Omental fat pad (tissue), 4 donors: ENCODE measurements around the gene KCNC1. TPM values are rescaled to one million over a fixed set of nuclear protein-coding genes. Genes with fewer than 3 reads are reported as not detected.

Experiments
- ATAC-seq: fragments of 150-250 bp; one replicate; pipeline ENCODE4 v1.9.1; 2016; ENCODE audit warnings: mild to moderate bottlenecking, moderate library complexity; ENCODE audit not compliant: low FRiP score
- DNase-seq: peaks from one replicate; pipeline ENCODE4 v3.0.0-alpha.2; 2019; ENCODE audit warnings: low spot score
- total RNA-seq, 4 donors: library from RNA; depleted of rRNA; stranded (reverse); fragments of >200 nt; gene quantifications; one replicate each; pipeline ENCODE4 v1.1.0, GENCODE V29; 2016
- TF ChIP-seq, protein P1 (sequence below), 3 donors: fragments of 450-650 bp; IDR thresholded peaks; one replicate each; pipeline ENCODE4 v1.5.1; 2016 to 2017; ENCODE audit warnings: antibody characterized with exemption in 3 of 3, mild to moderate bottlenecking in 3 of 3, moderate library complexity in 2 of 3

KCNC1 gene
- total RNA-seq, 4 donors from 2014 or later: not detected

DNA sequence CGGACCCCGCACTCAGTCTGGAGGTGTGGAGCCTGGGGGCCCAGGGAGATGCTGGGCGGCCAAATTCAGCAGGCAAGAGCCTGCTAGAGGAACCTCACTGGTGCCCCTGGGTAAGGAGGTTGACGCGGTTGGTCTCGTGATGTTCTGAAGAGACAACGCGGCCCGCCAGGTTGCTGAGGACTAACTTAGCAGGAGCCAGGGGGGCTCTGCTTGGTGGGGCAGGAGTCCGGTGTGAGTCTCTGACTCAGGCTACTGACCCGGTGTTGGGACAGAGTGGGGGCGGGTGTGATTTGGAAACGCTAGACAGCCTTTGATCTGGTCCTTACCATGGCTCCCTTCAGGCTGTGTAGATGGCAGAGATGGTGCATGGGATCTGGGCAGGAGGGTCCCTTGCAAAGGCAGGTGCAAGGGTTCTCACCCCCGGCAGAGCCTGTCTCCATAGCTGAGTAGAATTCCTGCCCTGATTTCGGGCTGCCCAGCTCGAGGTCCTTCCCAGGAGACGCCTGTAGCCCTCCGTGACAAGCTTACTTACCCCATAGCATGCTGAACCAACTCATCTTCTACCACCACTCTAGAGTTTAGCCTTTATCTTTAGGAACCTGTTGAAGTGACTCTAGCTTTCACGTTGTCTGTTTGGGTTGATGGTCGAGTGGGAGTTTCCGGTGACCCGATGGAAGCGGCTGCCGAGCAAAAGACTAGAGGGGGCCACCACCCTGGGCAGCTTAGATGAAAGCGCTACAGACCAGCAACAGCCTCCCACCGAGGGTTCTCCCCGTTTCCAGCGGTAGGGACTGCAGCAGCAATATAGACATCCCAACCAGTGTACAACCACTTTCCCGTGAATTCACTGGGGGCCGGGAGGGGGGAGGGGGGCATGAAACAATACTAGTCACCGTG lies 38.4 kb downstream of the KCNC1 start:
- DNase-seq: no peak
- ATAC-seq: no peak
- TF ChIP-seq, protein P1, sequence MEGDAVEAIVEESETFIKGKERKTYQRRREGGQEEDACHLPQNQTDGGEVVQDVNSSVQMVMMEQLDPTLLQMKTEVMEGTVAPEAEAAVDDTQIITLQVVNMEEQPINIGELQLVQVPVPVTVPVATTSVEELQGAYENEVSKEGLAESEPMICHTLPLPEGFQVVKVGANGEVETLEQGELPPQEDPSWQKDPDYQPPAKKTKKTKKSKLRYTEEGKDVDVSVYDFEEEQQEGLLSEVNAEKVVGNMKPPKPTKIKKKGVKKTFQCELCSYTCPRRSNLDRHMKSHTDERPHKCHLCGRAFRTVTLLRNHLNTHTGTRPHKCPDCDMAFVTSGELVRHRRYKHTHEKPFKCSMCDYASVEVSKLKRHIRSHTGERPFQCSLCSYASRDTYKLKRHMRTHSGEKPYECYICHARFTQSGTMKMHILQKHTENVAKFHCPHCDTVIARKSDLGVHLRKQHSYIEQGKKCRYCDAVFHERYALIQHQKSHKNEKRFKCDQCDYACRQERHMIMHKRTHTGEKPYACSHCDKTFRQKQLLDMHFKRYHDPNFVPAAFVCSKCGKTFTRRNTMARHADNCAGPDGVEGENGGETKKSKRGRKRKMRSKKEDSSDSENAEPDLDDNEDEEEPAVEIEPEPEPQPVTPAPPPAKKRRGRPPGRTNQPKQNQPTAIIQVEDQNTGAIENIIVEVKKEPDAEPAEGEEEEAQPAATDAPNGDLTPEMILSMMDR (IDR thresholded peaks at IDR 0.05): no peak

DNA sequence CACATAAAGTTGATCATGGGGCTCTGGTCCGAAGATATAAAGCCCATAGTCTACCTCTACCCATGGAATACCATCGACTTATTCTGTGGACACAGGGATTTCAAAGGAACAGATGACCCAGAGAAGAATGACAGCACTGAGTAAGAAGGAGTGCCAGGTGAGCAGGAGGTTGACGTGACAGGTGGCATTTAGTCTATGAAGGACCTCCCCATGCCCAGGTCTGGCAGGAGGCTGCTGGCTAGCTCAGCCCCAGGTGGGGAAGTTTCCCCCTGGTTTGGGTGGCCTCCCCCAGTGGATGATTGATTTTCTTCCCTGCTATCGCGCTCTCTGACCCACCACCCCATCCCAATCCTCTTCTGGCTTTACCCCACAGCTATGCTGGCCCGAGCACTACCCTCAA lies 39.1 kb downstream of the KCNC1 start:
- ATAC-seq (no peak), DNase-seq (no peak)
- TF ChIP-seq, protein P1 (IDR thresholded peaks at IDR 0.05): no peak

DNA sequence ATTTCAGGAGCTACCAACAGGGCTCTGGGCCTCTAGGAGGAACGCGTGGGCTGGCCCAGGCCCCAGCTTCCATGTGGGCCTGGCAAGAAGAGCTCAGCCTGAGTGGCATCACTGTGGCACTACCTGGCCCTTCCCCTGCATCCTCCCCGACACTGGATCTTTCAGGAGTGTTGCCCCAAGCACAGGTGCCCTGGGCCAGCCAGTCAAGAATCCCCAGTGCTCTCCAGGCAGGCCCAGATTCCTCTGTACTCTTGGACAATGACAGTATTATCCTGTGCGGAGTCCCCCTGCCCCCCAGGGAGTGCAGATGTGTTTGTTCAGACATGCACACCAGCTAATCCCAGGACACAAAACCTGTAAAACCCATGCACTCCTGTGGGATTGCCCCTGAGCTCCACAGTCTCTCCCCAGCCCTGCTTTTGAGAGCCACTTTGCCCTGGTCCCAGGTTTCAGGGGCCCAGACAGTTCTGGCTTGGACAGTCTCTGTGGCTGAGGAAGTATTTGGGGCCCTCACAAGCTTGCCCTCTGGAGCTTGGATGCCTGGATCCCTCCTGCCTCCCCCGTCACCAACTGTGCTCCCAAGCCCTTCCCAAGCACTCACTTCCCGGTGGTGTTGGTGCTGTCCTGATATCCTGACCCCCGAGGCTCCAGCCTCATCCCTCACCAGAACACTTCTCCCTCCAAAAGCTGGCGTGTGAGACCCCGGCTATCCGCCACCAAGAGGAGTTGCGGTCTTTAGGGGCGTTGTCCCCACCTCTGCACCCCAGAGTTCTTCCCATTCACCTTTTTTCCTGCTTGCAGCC lies 39.9 kb downstream of the KCNC1 start:
- ATAC-seq: no peak
- DNase-seq: no peak
- TF ChIP-seq, protein P1 (IDR thresholded peaks at IDR 0.05): no peak

DNA sequence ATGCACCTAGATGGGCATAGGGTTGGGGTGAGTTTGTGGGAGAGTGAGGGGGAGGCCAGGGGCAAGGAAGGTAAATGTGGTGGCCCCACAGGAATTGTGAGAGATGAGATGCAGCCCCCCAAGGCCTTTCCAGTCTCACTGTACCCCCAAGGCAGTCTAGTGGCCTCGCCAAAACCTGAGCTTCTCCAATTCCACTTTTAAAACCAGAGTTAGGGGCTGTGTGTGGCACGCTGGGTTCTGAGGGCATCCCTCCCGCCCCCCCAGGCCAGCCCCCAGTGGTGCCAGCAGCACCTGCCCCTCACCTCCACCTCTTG lies 40.4 kb downstream of the KCNC1 start:
- DNase-seq (no peak), ATAC-seq (no peak)
- TF ChIP-seq, protein P1 (IDR thresholded peaks at IDR 0.05): no peak

DNA sequence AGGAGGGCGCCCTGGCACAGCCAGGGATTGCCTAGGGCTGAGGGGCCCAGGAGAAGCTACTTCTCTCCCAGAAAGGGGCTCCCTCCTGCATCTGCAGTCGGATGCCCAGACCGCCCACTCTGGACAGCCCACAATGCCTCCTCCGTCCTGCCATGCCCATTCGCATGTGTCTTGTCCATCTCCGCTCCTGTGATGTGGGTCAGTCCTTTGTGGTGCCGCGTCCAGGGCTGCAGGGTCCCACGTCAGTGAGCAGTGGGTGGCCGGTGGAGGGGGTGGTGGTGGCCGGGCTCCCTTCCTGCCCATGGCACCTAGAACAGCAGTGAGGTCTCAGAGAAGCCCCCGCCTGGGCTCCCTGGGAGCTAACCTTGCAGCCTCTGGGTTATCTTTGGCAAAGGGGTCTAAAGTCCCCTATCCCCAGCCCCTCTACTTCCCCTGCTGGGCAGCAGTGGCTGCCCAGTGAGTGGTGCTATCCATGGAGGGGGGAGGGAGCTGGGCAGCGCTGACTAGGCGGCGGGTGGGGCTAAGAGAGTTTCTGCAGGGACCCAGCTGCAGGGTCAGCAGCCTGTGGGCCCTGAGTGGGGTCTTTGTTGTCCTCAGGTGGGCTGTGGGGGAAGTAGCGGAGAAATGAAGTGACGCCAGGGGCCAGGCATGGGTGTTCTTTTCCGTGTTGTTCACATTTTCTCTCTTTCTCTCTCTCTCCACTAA lies 41.1 kb downstream of the KCNC1 start:
- DNase-seq (no peak), ATAC-seq (no peak)
- TF ChIP-seq, protein P1 (IDR thresholded peaks at IDR 0.05): no peak

DNA sequence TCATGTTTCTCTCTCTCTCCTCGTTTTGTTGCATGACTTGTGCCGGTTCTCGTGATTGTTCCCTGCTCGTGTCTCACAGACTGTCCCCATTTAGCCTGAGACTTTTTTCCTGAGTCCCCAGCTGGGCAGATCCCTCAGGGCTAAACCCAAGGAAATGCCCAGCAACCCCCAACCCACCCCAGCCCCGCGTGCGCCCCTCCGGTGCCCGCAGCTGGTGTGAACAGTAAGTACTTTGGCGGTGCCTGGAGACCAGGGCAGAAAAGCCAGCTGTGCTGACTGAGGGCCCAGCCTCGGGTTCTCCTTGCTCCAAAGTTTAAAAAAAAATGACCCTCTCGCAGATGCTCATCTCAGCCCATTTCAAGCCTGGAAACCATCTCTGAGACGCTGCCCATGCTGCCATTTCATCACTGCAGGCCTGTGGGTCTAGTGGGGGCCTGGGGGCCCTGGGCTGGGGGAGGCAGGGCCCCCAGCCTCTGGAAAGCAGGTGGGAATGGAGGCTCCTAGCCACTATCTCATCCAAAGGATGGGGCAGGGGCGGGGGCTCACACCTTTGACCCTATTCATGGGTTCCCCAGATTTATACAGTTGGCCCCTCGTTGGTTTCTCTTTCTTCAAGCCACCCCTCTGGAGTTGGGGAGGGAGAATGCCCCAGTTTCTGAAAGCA lies 41.8 kb downstream of the KCNC1 start:
- ATAC-seq: no peak
- DNase-seq: no peak
- TF ChIP-seq, protein P1 (IDR thresholded peaks at IDR 0.05): no peak
